Left kidney (tissue), 8 donors: Measurements from ENCODE around the gene TMEM220. TPM values are rescaled to one million over a fixed set of nuclear protein-coding genes. Genes with fewer than 3 reads are reported as not detected.

ENCODE experiments used
- DNase-seq: peaks from one replicate; pipeline ENCODE4 v3.0.0-alpha.2; 2013
- long read RNA-seq, 8 donors: transcript quantifications; one replicate each; lab custom pipeline, GENCODE V29; 2026
- polyA plus RNA-seq: library from polyadenylated mRNA; unstranded; fragments of 120-200 nt; gene quantifications from one replicate; pipeline ENCODE4 v1.2.1, GENCODE V29; 2013; ENCODE audit not compliant: insufficient read length

TMEM220 gene
- 14.5 TPM for polyA plus RNA-seq
- long read RNA-seq, donor 1, partial matches to known transcripts, result 0 of 2 reads
- long read RNA-seq, donor 1, other reads (novel, unspliced or antisense), result 0 of 2 reads
- long read RNA-seq, donor 2, partial matches to known transcripts, result 26 of 30 reads
- long read RNA-seq, donor 2, other reads (novel, unspliced or antisense), result 0 of 30 reads
- long read RNA-seq, donor 3, partial matches to known transcripts, result 15 of 19 reads
- long read RNA-seq, donor 3, other reads (novel, unspliced or antisense), result 0 of 19 reads
- long read RNA-seq, donor 4, result 0 reads
- long read RNA-seq, donor 5, transcript TMEM220-201 (6 exons, 3,106 nt), result major isoform, 5 of 7 reads
- long read RNA-seq, donor 5, partial matches to known transcripts, result 0 of 7 reads
- long read RNA-seq, donor 5, other reads (novel, unspliced or antisense), result 0 of 7 reads
- long read RNA-seq, donor 6, partial matches to known transcripts, result 14 of 17 reads
- long read RNA-seq, donor 6, other reads (novel, unspliced or antisense), result 0 of 17 reads
- long read RNA-seq, donor 7, partial matches to known transcripts, result 0 of 3 reads
- long read RNA-seq, donor 7, other reads (novel, unspliced or antisense), result 0 of 3 reads
- long read RNA-seq, donor 8, transcript TMEM220-201 (6 exons, 3,106 nt), result major isoform, 5 of 5 reads
- long read RNA-seq, donor 8, partial matches to known transcripts, result 0 of 5 reads
- long read RNA-seq, donor 8, other reads (novel, unspliced or antisense), result 0 of 5 reads

GRCh38 chr17:10729334-10730193 lies at the start of gene TMEM220:
TMEM220 (minus strand) TSS chr17:10730023; CDS start chr17:10729851, 172 bp downstream.
- peak; percentile 70 for DNase-seq

GRCh38 chr17:10779609-10780008 lies 49.8 kb upstream of the TMEM220 start:
- no peak for DNase-seq

GRCh38 chr17:10777890-10778289 lies 48.1 kb upstream of the TMEM220 start:
- no peak for DNase-seq

GRCh38 chr17:10777131-10777807 lies 47.4 kb upstream of the TMEM220 start:
- DNase-seq, result no peak

DNA sequence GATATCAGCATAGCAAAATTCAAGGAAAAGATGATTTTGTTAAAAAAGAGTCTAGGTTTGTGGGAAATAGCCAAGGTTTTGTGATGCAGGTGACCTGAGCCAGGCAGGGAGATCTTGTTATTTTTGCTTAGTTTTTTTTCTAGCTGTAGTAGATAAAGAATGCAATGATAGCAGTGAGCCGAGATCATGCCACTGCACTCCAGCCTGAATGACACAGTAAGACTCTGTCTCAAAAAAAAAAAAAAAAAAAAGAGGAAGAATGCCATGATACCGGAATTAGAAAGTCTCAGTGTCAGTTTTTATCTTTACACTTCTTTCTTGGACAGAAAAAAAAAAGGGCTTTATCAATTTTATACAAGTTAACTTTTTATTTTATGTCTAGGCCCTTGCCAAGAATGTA lies 46.6 kb upstream of the TMEM220 start:
- no peak for DNase-seq

GRCh38 chr17:10775740-10776356 lies 46.0 kb upstream of the TMEM220 start:
- DNase-seq, result no peak

DNA sequence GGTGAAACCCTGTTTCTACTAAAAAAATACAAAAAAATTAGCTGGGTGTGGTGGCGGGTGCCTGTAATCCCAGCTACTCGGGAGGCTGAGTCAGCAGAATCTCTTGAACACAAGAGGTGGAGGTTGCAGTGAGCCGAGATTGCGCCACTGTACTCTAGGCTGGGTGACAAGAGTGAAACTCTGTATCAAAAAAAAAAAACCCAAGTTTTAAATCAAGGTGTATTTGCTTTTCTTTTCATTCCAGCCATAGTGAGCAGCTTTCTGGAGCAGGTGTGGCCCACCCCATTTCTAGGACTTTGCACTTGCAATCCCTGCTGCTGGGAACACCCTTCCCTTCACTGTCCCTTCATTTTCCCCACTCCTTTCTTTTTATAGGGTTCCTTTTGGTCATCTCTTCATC lies 45.2 kb upstream of the TMEM220 start:
- no peak for DNase-seq

DNA sequence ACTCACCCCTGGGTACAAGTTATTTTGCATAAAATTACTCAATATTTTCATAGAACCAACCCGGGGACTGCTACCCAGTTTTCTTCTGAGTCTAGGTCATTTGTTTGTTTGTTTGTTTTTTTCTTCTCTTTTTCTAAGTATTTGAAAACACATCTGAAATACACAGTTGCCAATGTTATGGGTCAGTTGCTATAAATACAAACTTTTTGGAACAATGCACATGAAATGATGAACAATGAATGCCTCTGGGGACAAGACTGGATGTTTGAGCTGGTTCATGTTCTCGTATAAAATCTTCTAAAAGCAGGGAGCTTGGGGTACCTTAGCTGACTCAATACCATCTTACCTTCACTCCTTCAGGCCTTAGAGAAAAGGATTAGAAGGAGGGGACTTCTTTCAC lies 43.6 kb upstream of the TMEM220 start:
- no peak for DNase-seq

GRCh38 chr17:10772425-10773380 lies 42.9 kb upstream of the TMEM220 start:
- DNase-seq, result peak; percentile 59

GRCh38 chr17:10771148-10771547 lies 41.3 kb upstream of the TMEM220 start:
- no peak for DNase-seq

GRCh38 chr17:10769840-10770239 lies 40.0 kb upstream of the TMEM220 start:
- no peak for DNase-seq

DNA sequence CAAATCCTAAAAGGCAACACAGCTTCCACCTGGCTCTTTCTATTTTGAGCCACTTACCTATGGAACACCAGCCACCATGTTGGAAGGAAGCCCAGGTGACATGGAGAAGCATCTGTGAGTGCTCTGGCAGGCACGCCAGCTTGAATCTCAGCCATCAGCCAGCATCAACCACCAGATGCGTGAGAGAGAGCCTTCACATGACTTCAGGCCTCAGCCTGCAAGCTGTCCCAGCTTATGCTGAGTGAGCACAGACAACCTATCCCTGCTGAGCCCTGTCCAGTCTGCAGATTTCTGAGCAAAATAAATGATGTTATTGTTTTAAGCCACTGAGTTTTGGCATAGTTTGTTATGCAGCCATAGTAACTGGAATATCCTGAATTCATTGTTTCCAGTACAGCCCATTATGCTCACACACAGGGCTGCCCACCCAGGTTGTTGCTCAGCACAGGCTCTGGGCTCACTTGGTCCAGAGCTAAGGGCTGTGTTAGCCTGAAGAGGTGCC lies 39.0 kb upstream of the TMEM220 start:
- no peak for DNase-seq

- no peak for DNase-seq
Measured at GRCh38 chr17:10767232-10767631, 37.4 kb upstream of the TMEM220 start.

GRCh38 chr17:10762037-10762436 lies 32.2 kb upstream of the TMEM220 start:
- no peak for DNase-seq

DNA sequence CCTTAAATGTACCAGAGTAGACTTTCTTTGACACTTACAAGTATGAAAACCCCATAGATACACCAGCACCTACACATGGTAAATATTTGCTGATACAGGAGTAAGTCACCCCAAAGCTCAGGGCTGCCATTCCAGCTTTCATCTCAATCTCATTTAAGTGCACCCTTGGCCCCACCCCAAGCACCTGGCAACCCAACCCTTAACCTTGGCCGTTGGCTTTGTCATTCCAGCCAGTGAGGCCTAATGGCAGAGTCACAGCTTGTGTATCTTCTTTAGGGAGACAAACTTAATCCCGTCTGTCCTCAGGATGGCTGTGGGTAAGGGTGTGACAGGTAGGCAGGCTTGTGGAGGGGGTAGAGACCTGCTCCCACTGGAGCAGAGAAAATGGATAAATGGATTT lies 31.5 kb upstream of the TMEM220 start:
- DNase-seq, result no peak

DNA sequence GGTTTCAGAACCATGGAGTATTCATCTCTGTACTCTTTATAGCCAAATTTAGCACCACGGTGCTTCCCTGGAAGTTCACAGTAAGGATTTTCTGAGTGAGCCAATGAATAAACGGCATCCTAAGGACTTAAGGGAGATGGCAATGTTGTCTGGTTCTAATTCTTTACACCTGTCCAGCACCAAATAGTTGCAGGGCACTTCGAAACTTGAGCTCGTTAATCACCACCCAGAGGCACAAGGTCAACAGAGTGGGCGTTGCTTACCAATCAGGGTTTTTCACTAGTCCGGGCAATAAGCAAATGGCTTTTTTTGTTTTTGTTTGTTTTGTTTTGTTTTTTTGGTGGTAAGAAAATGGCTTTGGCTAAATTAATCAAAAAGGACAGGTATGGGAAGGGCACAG lies 28.2 kb upstream of the TMEM220 start:
- DNase-seq, result no peak

DNA sequence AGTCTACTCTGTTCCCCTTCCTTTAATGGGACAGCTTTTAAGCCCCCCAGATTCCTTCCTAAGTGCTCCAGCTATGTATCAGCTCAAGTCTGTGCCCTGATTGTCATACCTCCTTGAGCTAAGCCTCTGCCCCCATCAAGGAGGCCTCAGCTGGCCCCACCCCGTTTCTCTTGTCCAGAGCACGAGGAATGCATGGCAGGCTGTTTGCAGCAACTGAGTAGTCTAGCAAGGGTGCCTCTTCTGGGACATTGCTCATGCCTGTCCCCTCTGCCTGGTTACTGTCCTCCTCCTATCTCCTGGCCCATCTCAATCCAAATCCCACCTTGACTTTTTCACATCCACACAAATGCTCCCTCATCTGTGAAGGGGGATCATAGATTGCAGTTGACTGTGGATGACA lies 27.8 kb upstream of the TMEM220 start:
- no peak for DNase-seq

DNA sequence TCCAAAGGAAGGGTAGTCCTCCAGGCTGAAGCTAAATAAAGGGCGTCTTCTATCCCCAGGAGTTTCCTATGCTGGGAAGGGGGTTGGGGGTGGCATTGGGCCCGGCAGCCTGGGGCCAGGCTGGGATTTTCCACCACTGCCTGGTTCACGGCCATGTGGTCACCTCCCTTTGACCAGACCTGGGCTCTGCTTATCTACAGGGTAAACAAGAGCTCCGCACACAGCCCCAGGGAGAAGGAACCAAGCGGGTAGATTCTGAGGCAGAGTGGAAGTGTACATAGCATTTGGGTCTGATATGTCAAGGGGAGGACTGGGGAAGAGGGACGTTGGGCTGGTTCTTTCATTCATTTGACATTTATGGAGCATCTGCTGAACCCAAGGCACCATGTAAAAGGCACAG lies 27.2 kb upstream of the TMEM220 start:
- DNase-seq, result no peak

GRCh38 chr17:10756619-10757018 lies 26.8 kb upstream of the TMEM220 start:
- DNase-seq, result no peak

DNA sequence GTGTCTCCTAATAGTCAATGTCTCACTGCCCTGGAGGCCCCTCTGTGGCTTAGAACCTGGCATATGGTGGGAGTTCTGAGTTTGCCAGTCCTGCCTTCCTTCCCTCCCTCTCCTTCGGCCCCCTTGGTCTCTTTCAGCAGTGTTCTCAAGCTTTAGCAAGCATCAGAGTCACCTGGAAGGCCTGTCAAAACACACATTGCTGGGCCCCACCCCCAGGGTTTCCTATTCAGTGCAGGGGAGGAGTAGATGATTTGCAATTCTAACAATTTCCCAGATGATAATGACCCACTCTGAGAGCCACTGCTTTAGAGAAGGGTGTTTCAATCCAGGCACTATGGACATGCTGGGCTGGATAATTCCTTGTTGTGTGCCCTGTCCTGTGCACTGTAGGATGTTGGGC lies 26.4 kb upstream of the TMEM220 start:
- no peak for DNase-seq
